GM12891 (cell line): ENCODE data around the gene ORAI1.

Experiments used
- PAX5 ChIP-seq: IDR thresholded peaks from 2 replicates; pipeline ENCODE4 v1.6.1; 2011; ENCODE audit warnings: low read length, moderate library complexity, mild to moderate bottlenecking; ENCODE audit not compliant: insufficient read depth, severe bottlenecking
- POLR2A ChIP-seq: IDR thresholded peaks from 2 replicates; pipeline ENCODE4 v1.6.1; 2011; ENCODE audit warnings: low read depth, low read length, control low read depth
- POLR2AphosphoS5 ChIP-seq: IDR thresholded peaks from 2 replicates; pipeline ENCODE4 v1.6.1; 2011; ENCODE audit warnings: low read depth, low read length, control low read depth
- SPI1 ChIP-seq: IDR thresholded peaks from 2 replicates; pipeline ENCODE4 v1.6.1; 2011; ENCODE audit warnings: low read depth, low read length, control low read depth
- TAF1 ChIP-seq: IDR thresholded peaks from 2 replicates; pipeline ENCODE4 v1.6.1; 2011; ENCODE audit warnings: low read depth, low read length, control low read depth

DNA sequence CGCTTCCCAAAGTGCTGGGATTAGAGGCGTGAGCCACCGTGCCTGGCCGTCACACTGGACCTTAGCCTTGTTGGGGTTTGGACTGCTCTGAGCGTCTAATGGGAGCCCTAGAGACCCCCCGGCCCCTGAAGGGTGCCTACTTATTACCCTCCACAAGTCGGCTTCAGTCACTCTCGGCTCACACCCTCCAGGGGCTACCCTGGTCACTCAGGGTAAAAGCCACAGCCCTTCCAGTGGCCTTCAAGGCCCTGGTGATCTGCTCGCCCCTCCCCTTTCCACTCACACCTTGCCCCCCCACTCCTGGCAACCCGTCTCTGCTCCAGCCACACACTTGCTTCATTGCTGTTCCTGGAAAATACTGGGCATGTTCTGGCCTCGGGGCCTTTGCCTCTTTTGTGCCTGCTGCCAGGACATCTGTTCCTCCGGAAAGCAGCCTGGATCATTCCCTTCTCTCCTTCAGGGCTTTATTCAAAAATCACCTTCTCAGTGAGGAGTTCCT is 46.7 kb downstream of the ORAI1 start:
- TF ChIP-seq POLR2A (no peak), POLR2AphosphoS5 (no peak), TAF1 (no peak), PAX5 (no peak), SPI1 (no peak)
